ENCODE data around the gene C5orf63. TPM values are rescaled to one million over a fixed set of nuclear protein-coding genes. Genes with fewer than 3 reads are reported as not detected.

Gene C5orf63
- total and polyA plus RNA-seq, 2 of the 8 experiments (the other 6 are each of a cell fraction or from before 2014, with no cell fraction given) = 0.67 to 0.71 TPM

GRCh38 chr5:127079994-127080491 lies 6.7 kb upstream of the C5orf63 start:
- H3K4me2 ChIP-seq (ENCODE audit: insufficient read depth in 1 of 2, low read depth in 2 of 2, low read length in 2 of 2) = peak overlapping the region; percentile 17 to 24; a peak in 2 of 4 replicates
- no peaks in the 10 kb centered on the region for H4K20me1 ChIP-seq (replicated peaks in 1 of 2; ENCODE audit: control insufficient read depth in 1 of 2, insufficient read depth in 2 of 2, low read length in 2 of 2)
- ChIA-PET POLR2A (ENCODE audit: partially characterized antibody) (interaction anchor here (1.1 kb wide), 1 partner anchor 55 kb away, joined by 3 read pairs; no protein-coding TSS in a partner anchor), CTCF (ENCODE audit: partially characterized antibody) (interaction anchor here (1.2 to 1.6 kb wide), 3 partner anchors 11 to 380 kb away, joined by 4 to 5 read pairs (median 4); no protein-coding TSS in a partner anchor)
- no peak overlapping the region for H2BK120ac ChIP-seq (replicated peaks; ENCODE audit: low read depth, low read length)
- H3K14ac ChIP-seq (ENCODE audit: insufficient read length) = no peak overlapping the region
- no peak overlapping the region for H4K5ac ChIP-seq (ENCODE audit: insufficient read length, low read depth, low read length)
- no peak overlapping the region for H4K91ac ChIP-seq (replicated peaks; ENCODE audit: insufficient read length, low read length)
- no peaks in the 10 kb centered on the region for H3K9me3 ChIP-seq (ENCODE audit: insufficient read depth in 2 of 2, low read depth in 1 of 2, low read length in 1 of 2)
- no peak overlapping the region for H4K8ac ChIP-seq (ENCODE audit: extremely low read depth, insufficient read depth, low read length)
- no peak overlapping the region; the same call in 1 of the 2 replicates for H3K18ac ChIP-seq (ENCODE audit: extremely low read depth, low read length)
- peaks cover 4 to 9% (median 7%) of the 10 kb centered on the region in 4 experiments; a peak in 6 of 7 replicates for H3K4me1 ChIP-seq (replicated peaks in 1 of 4; ENCODE audit: control insufficient read depth in 3 of 4, insufficient read depth in 4 of 4, low read length in 3 of 4)
- no peaks in the 10 kb centered on the region for H3K27me3 ChIP-seq (replicated peaks in 1 of 4; ENCODE audit: control insufficient read depth in 3 of 4, extremely low read depth in 1 of 4, insufficient read depth in 3 of 4, low read length in 3 of 4)
- H2AFZ ChIP-seq (ENCODE audit: low read length) = peak overlapping the region; percentile 72; the same call in 1 of the 2 replicates
- H2BK12ac ChIP-seq (ENCODE audit: low read depth, low read length) = peak overlapping the region; percentile 89; the same call in 1 of the 2 replicates
- no peaks in the 10 kb centered on the region for H3K36me3 ChIP-seq (ENCODE audit: control insufficient read depth in 2 of 4, insufficient read depth in 4 of 4, low read length in 3 of 4)
- no peak overlapping the region for H3K4ac ChIP-seq (replicated peaks; ENCODE audit: insufficient read length, low read depth, low read length)
- no peak overlapping the region for H3K27ac ChIP-seq (ENCODE audit: low read depth, low read length)
- FAIRE-seq = no peak
- DNase-seq (ENCODE audit: low read depth in 1 of 2, low spot score in 2 of 2) = no peak
- no peak overlapping the region for H2BK20ac ChIP-seq (ENCODE audit: low read length)
- no peak overlapping the region for H2AK5ac ChIP-seq (ENCODE audit: low read depth, low read length)
- H3K9ac ChIP-seq (replicated peaks in 1 of 4; ENCODE audit: extremely low read depth in 1 of 4, low read depth in 3 of 4, low read length in 3 of 4) = no peak overlapping the region
- no peak overlapping the region for H3K4me3 ChIP-seq (ENCODE audit: extremely low read depth in 1 of 4, insufficient read depth in 2 of 4, low read depth in 3 of 4, low read length in 4 of 4)
- H2BK5ac ChIP-seq (ENCODE audit: low read depth, low read length) = peak overlapping the region; percentile 61; the same call in 1 of the 2 replicates
- no peak overlapping the region for H3K23ac ChIP-seq (ENCODE audit: insufficient read length)
- WGBS, 2 experiments (ENCODE audit: extremely low coverage in 1 of 2, insufficient coverage in 1 of 2, insufficient read length in 1 of 2, insufficient replicate concordance in 2 of 2, low coverage in 1 of 2, low lambda C conversion rate in 2 of 2, missing lambda C conversion rate in 1 of 2) = 33% methylated on average over 9 of the region's 9 CpGs; no CpG with 5 or more reads in 1 of the 2 experiments
- H3K79me1 ChIP-seq (ENCODE audit: low read depth, low read length) = no peaks in the 10 kb centered on the region
- H3K56ac ChIP-seq (replicated peaks; ENCODE audit: insufficient read length, low read depth, low read length) = no peak overlapping the region
- H2BK15ac ChIP-seq (ENCODE audit: low read length) = 0 out of 2 replicates have a peak overlapping the region, but pooled peaks have one; percentile 83
- no peaks in the 10 kb centered on the region; the same call in none of the 2 replicates for H3K23me2 ChIP-seq (ENCODE audit: low read depth, low read length)
- no peaks in the 10 kb centered on the region for H3K79me2 ChIP-seq (ENCODE audit: control insufficient read depth in 1 of 2, insufficient read depth in 2 of 2, low read length in 2 of 2)
- no peak for TF ChIP-seq SUZ12 (IDR thresholded peaks at IDR 0.05; ENCODE audit: low read length)

Data from H1 (cell line).